Measurements from ENCODE around the gene LAYN. TPM values are rescaled to one million over a fixed set of nuclear protein-coding genes. Genes with fewer than 3 reads are reported as not detected.

The LAYN gene
- polyA plus RNA-seq, 3 donors from 2014 or later = 1.6 TPM; not detected in 2

- Mint-ChIP-seq H3K27ac (peak overlapping the region in 2 of 6 donors; percentile 41 to 65), H3K36me3 (no peaks in the 10 kb centered on the region), H3K4me1 (peaks cover 32 to 38% of the 10 kb centered on the region in 2 donors), H3K9me3 (peaks cover 0 to 1% (median 0%) of the 10 kb centered on the region in 6 donors), H3K4me3 (peak overlapping the region in 3 of 5 donors; percentile 6 to 37 (median 11)), H3K27me3 (ENCODE audit: low read depth in 3 of 3) (peaks cover 24 to 33% (median 28%) of the 10 kb centered on the region in 3 donors)
- DNase-seq = peak in 1 of 3 donors; percentile 3
Observed at GRCh38 chr11:111538407-111539114, 2.0 kb upstream of the LAYN start.

- peaks cover 0 to 1% (median 0%) of the 10 kb centered on the region in 6 donors for H3K9me3 Mint-ChIP-seq
- DNase-seq = peak; percentile 21 to 28 (median 23)
- peaks cover 33 to 38% of the 10 kb centered on the region in 2 donors for H3K4me1 Mint-ChIP-seq
- H3K36me3 Mint-ChIP-seq = no peaks in the 10 kb centered on the region
- peaks cover 18 to 38% (median 31%) of the 10 kb centered on the region in 3 donors for H3K27me3 Mint-ChIP-seq (ENCODE audit: low read depth in 3 of 3)
- peak overlapping the region in 4 of 6 donors; percentile 11 to 70 (median 34) for H3K27ac Mint-ChIP-seq
- H3K4me3 Mint-ChIP-seq = peak overlapping the region; percentile 6 to 63 (median 50)
Observed at GRCh38 chr11:111539426-111540113, 950 bp upstream of the LAYN start.

- no peak for DNase-seq
- peaks cover 33 to 38% of the 10 kb centered on the region in 2 donors for H3K4me1 Mint-ChIP-seq
- H3K36me3 Mint-ChIP-seq = no peaks in the 10 kb centered on the region
- peak overlapping the region in 4 of 5 donors; percentile 15 to 91 (median 61) for H3K4me3 Mint-ChIP-seq
- H3K27me3 Mint-ChIP-seq (ENCODE audit: low read depth in 3 of 3) = peaks cover 17 to 39% (median 29%) of the 10 kb centered on the region in 3 donors
- peaks cover 0 to 1% (median 0%) of the 10 kb centered on the region in 6 donors for H3K9me3 Mint-ChIP-seq
- no peak overlapping the region for H3K27ac Mint-ChIP-seq
Observed at GRCh38 chr11:111540937-111541253, 375 bp downstream of the LAYN start.

GRCh38 chr11:111541254-111542061 lies 938 bp downstream of the LAYN start:
- peaks cover 0 to 1% (median 0%) of the 10 kb centered on the region in 6 donors for H3K9me3 Mint-ChIP-seq
- H3K27ac Mint-ChIP-seq = peak overlapping the region in 2 of 6 donors; percentile 33 to 61
- peaks cover 17 to 39% (median 29%) of the 10 kb centered on the region in 3 donors for H3K27me3 Mint-ChIP-seq (ENCODE audit: low read depth in 3 of 3)
- H3K36me3 Mint-ChIP-seq = no peaks in the 10 kb centered on the region
- H3K4me3 Mint-ChIP-seq = peak overlapping the region; percentile 72 to 92 (median 81)
- DNase-seq = peak in 1 of 3 donors; percentile 17
- H3K4me1 Mint-ChIP-seq = peaks cover 33 to 38% of the 10 kb centered on the region in 2 donors

- peaks cover 33 to 38% of the 10 kb centered on the region in 2 donors for H3K4me1 Mint-ChIP-seq
- H3K9me3 Mint-ChIP-seq = peaks cover 0 to 1% (median 0%) of the 10 kb centered on the region in 6 donors
- H3K36me3 Mint-ChIP-seq = no peaks in the 10 kb centered on the region
- no peak overlapping the region for H3K27ac Mint-ChIP-seq
- peak in 2 of 3 donors; percentile 24 to 45 for DNase-seq
- H3K4me3 Mint-ChIP-seq = peak overlapping the region; percentile 65 to 92 (median 81)
- H3K27me3 Mint-ChIP-seq (ENCODE audit: low read depth in 3 of 3) = peaks cover 13 to 35% (median 22%) of the 10 kb centered on the region in 3 donors
Observed at GRCh38 chr11:111542606-111543275, 2.2 kb downstream of the LAYN start.

- Mint-ChIP-seq H3K27ac (no peak overlapping the region), H3K9me3 (no peaks in the 10 kb centered on the region), H3K4me3 (no peak overlapping the region), H3K36me3 (no peaks in the 10 kb centered on the region), H3K27me3 (ENCODE audit: low read depth in 3 of 3) (peaks cover 5 to 10% (median 6%) of the 10 kb centered on the region in 3 donors), H3K4me1 (peaks cover 0 to 1% of the 10 kb centered on the region in 2 donors)
- no peak for DNase-seq
Observed at GRCh38 chr11:111548525-111548924, 8.0 kb downstream of the LAYN start.

- no peaks in the 10 kb centered on the region for H3K9me3 Mint-ChIP-seq
- H3K4me1 Mint-ChIP-seq = no peaks in the 10 kb centered on the region
- no peak for DNase-seq
- H3K27ac Mint-ChIP-seq = no peak overlapping the region
- no peak overlapping the region for H3K4me3 Mint-ChIP-seq
- no peaks in the 10 kb centered on the region for H3K36me3 Mint-ChIP-seq
- H3K27me3 Mint-ChIP-seq (ENCODE audit: low read depth in 3 of 3) = peaks cover 5 to 10% (median 8%) of the 10 kb centered on the region in 3 donors
Observed at GRCh38 chr11:111549196-111549868, 8.8 kb downstream of the LAYN start.

GRCh38 chr11:111549869-111550203 lies 9.3 kb downstream of the LAYN start:
- H3K36me3 Mint-ChIP-seq = no peaks in the 10 kb centered on the region
- no peaks in the 10 kb centered on the region for H3K9me3 Mint-ChIP-seq
- H3K27me3 Mint-ChIP-seq (ENCODE audit: low read depth in 3 of 3) = peaks cover 4 to 10% (median 5%) of the 10 kb centered on the region in 3 donors
- H3K27ac Mint-ChIP-seq = no peak overlapping the region
- H3K4me1 Mint-ChIP-seq = no peaks in the 10 kb centered on the region
- no peak for DNase-seq
- no peak overlapping the region for H3K4me3 Mint-ChIP-seq

GRCh38 chr11:111550258-111550657 lies 9.7 kb downstream of the LAYN start:
- Mint-ChIP-seq H3K27ac (no peak overlapping the region), H3K36me3 (peaks cover 0 to 1% (median 0%) of the 10 kb centered on the region in 3 donors), H3K27me3 (ENCODE audit: low read depth in 3 of 3) (peaks cover 4 to 10% (median 4%) of the 10 kb centered on the region in 3 donors), H3K4me3 (no peak overlapping the region), H3K9me3 (no peaks in the 10 kb centered on the region), H3K4me1 (no peaks in the 10 kb centered on the region)
- DNase-seq = no peak

GRCh38 chr11:111554532-111554931 lies 14.0 kb downstream of the LAYN start:
- Mint-ChIP-seq H3K4me1 (no peaks in the 10 kb centered on the region), H3K27me3 (ENCODE audit: low read depth in 3 of 3) (peaks cover 3 to 7% (median 6%) of the 10 kb centered on the region in 3 donors), H3K9me3 (peaks cover 0 to 2% (median under 1%) of the 10 kb centered on the region in 6 donors), H3K36me3 (peaks cover 0 to 4% (median 0%) of the 10 kb centered on the region in 3 donors), H3K4me3 (no peak overlapping the region), H3K27ac (no peak overlapping the region)
- DNase-seq = no peak

GRCh38 chr11:111555255-111555654 lies 14.7 kb downstream of the LAYN start:
- Mint-ChIP-seq H3K27me3 (ENCODE audit: low read depth in 3 of 3) (peaks cover 0 to 7% (median 6%) of the 10 kb centered on the region in 3 donors), H3K27ac (no peak overlapping the region), H3K9me3 (peaks cover 0 to 2% (median under 1%) of the 10 kb centered on the region in 6 donors), H3K4me1 (no peaks in the 10 kb centered on the region), H3K36me3 (peaks cover 0 to 4% (median 0%) of the 10 kb centered on the region in 3 donors), H3K4me3 (no peak overlapping the region)
- DNase-seq = no peak

GRCh38 chr11:111557425-111558111 lies 17.0 kb downstream of the LAYN start:
- Mint-ChIP-seq H3K4me3 (no peak overlapping the region), H3K9me3 (peaks cover 0 to 2% (median under 1%) of the 10 kb centered on the region in 6 donors), H3K36me3 (peaks cover 0 to 4% (median 0%) of the 10 kb centered on the region in 3 donors), H3K27me3 (ENCODE audit: low read depth in 3 of 3) (peaks cover 0 to 5% (median 4%) of the 10 kb centered on the region in 3 donors), H3K27ac (no peak overlapping the region), H3K4me1 (no peaks in the 10 kb centered on the region)
- no peak for DNase-seq
